ENCODE measurements around the gene UGT1A8. TPM values are rescaled to one million over a fixed set of nuclear protein-coding genes. Genes with fewer than 3 reads are reported as not detected.

Gene UGT1A8
- total RNA-seq, 1 experiment from 2014 or later: not detected

DNA sequence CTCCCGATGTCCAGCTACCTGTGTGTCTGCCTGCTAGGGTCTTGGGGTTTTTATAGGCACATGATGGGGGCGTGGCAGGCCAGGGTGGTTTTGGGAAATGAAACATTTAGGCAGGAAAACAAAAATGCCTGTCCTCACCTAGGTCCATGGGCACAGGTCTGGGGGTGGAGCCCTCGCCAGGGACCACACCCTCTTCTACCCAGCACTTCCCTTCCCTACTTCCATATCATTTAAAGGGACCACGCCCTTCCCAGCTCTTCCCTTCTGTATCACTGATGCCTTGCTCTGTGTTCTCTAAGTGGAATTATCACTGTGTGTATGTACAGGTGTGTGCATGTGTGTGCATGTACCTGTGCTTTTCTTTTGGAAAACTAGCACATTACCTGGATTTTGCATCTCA is 149.0 kb downstream of the UGT1A8 start:
- ChIA-PET POLR2A (no interaction called here), RAD21 (ENCODE audit: low non-redundant PET in 1 of 2, low total read pairs in 2 of 2, uncharacterized antibody in 2 of 2, unreplicated experiment in 2 of 2) (no interaction called here), CTCF (no interaction called here)
- Histone ChIP-seq H3K9me2 (ENCODE audit: insufficient read depth) (no peaks in the 10 kb centered on the region), H3K36me3 (ENCODE audit: control insufficient read depth in 1 of 2, insufficient read depth in 2 of 2, low read length in 2 of 2) (no peaks in the 10 kb centered on the region), H4K20me1 (ENCODE audit: insufficient read depth) (no peaks in the 10 kb centered on the region), H2AFZ (ENCODE audit: low read depth, low read length, poor library complexity, severe bottlenecking) (no peak overlapping the region), H3K27ac (ENCODE audit: low read depth, low read length) (no peak overlapping the region), H3K4me1 (ENCODE audit: control insufficient read depth in 1 of 2, insufficient read depth in 2 of 2, low read length in 2 of 2) (peaks cover 3 to 10% of the 10 kb centered on the region in 2 experiments; a peak in 2 of 4 replicates), H3K9me3 (ENCODE audit: control insufficient read depth in 1 of 2, insufficient read depth in 1 of 2, low read depth in 1 of 2, low read length in 2 of 2) (no peaks in the 10 kb centered on the region), H3K9ac (ENCODE audit: low read length) (no peak overlapping the region), H3K4me3 (replicated peaks in 1 of 2; ENCODE audit: low read depth in 1 of 2, low read length in 2 of 2) (no peak overlapping the region), H3K79me2 (ENCODE audit: insufficient read depth, low read length) (no peaks in the 10 kb centered on the region), H3K27me3 (ENCODE audit: insufficient read depth, low read length) (no peaks in the 10 kb centered on the region), H3K4me2 (ENCODE audit: low read length) (no peak overlapping the region)
- TF ChIP-seq ZNF274 (IDR thresholded peaks at IDR 0.05; ENCODE audit: low read depth, low read length) (no peak), ELF1 (IDR thresholded peaks at IDR 0.05; ENCODE audit: borderline replicate concordance, low read depth) (no peak), JUND (IDR thresholded peaks at IDR 0.05) (no peak)
- TF ChIP-seq, protein P1, sequence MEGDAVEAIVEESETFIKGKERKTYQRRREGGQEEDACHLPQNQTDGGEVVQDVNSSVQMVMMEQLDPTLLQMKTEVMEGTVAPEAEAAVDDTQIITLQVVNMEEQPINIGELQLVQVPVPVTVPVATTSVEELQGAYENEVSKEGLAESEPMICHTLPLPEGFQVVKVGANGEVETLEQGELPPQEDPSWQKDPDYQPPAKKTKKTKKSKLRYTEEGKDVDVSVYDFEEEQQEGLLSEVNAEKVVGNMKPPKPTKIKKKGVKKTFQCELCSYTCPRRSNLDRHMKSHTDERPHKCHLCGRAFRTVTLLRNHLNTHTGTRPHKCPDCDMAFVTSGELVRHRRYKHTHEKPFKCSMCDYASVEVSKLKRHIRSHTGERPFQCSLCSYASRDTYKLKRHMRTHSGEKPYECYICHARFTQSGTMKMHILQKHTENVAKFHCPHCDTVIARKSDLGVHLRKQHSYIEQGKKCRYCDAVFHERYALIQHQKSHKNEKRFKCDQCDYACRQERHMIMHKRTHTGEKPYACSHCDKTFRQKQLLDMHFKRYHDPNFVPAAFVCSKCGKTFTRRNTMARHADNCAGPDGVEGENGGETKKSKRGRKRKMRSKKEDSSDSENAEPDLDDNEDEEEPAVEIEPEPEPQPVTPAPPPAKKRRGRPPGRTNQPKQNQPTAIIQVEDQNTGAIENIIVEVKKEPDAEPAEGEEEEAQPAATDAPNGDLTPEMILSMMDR (IDR thresholded peaks at IDR 0.05 in 2 of 3, conservative IDR thresholded peaks at IDR 0.05 in 1 of 3; ENCODE audit: borderline replicate concordance in 1 of 3, insufficient read depth in 1 of 3, low read depth in 2 of 3, low read length in 2 of 3): no peak
- no peak for DNase-seq (ENCODE audit: low read depth, low spot score)
- intact Hi-C loops (cut with micrococcal nuclease): no loop called here
- peak; percentile 74 for ATAC-seq
- no TSS peak for BruUV-seq (replicated peaks)

DNA sequence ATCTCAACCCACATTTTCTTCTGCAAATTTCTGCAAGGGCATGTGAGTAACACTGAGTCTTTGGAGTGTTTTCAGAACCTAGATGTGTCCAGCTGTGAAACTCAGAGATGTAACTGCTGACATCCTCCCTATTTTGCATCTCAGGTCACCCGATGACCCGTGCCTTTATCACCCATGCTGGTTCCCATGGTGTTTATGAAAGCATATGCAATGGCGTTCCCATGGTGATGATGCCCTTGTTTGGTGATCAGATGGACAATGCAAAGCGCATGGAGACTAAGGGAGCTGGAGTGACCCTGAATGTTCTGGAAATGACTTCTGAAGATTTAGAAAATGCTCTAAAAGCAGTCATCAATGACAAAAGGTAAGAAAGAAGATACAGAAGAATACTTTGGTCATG is 150.6 kb downstream of the UGT1A8 start:
- Histone ChIP-seq H3K27me3 (ENCODE audit: insufficient read depth, low read length) (no peaks in the 10 kb centered on the region), H2AFZ (ENCODE audit: low read depth, low read length, poor library complexity, severe bottlenecking) (no peak overlapping the region), H3K9ac (ENCODE audit: low read length) (no peak overlapping the region), H3K27ac (ENCODE audit: low read depth, low read length) (no peak overlapping the region), H3K36me3 (ENCODE audit: control insufficient read depth in 1 of 2, insufficient read depth in 2 of 2, low read length in 2 of 2) (no peaks in the 10 kb centered on the region), H3K9me3 (ENCODE audit: control insufficient read depth in 1 of 2, insufficient read depth in 1 of 2, low read depth in 1 of 2, low read length in 2 of 2) (no peaks in the 10 kb centered on the region), H3K9me2 (ENCODE audit: insufficient read depth) (no peaks in the 10 kb centered on the region), H3K4me2 (ENCODE audit: low read length) (no peak overlapping the region), H3K4me3 (replicated peaks in 1 of 2; ENCODE audit: low read depth in 1 of 2, low read length in 2 of 2) (no peak overlapping the region), H3K79me2 (ENCODE audit: insufficient read depth, low read length) (no peaks in the 10 kb centered on the region), H4K20me1 (ENCODE audit: insufficient read depth) (no peaks in the 10 kb centered on the region), H3K4me1 (ENCODE audit: control insufficient read depth in 1 of 2, insufficient read depth in 2 of 2, low read length in 2 of 2) (peaks cover 3 to 10% of the 10 kb centered on the region in 2 experiments; a peak in 2 of 4 replicates)
- TF ChIP-seq JUND (IDR thresholded peaks at IDR 0.05) (no peak), TCF7L2 (IDR thresholded peaks at IDR 0.05; ENCODE audit: borderline replicate concordance, extremely low read depth, insufficient read depth, insufficient read length) (no peak), SP1 (IDR thresholded peaks at IDR 0.05; ENCODE audit: low read depth) (no peak), EZH2phosphoT487 (IDR thresholded peaks at IDR 0.05; ENCODE audit: borderline replicate concordance) (no peak), EGR1 (IDR thresholded peaks at IDR 0.05; ENCODE audit: low read depth) (no peak), FOSL1 (IDR thresholded peaks at IDR 0.05; ENCODE audit: low read depth) (no peak), POLR2A (IDR thresholded peaks at IDR 0.05; ENCODE audit: borderline replicate concordance, extremely low read depth, insufficient read depth, insufficient read length) (no peak), ZFX (IDR thresholded peaks at IDR 0.05) (no peak)
- TF ChIP-seq, protein P1 (IDR thresholded peaks at IDR 0.05 in 2 of 3, conservative IDR thresholded peaks at IDR 0.05 in 1 of 3; ENCODE audit: borderline replicate concordance in 1 of 3, insufficient read depth in 1 of 3, low read depth in 2 of 3, low read length in 2 of 3): no peak
- TF ChIP-seq, protein P2, sequence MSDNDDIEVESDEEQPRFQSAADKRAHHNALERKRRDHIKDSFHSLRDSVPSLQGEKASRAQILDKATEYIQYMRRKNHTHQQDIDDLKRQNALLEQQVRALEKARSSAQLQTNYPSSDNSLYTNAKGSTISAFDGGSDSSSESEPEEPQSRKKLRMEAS (IDR thresholded peaks at IDR 0.05): no peak
- ChIA-PET RAD21 (ENCODE audit: low non-redundant PET in 1 of 2, low total read pairs in 2 of 2, uncharacterized antibody in 2 of 2, unreplicated experiment in 2 of 2) (no interaction called here), POLR2A (no interaction called here), CTCF (no interaction called here)
- intact Hi-C loops (cut with micrococcal nuclease): no loop called here
- no TSS peak for BruUV-seq (replicated peaks)
- ATAC-seq (no peak), DNase-seq (ENCODE audit: low read depth, low spot score) (no peak)
